Left forelimb (tissue), 1 donor: Measurements from ENCODE around the gene CACNA2D3.

Experiments
- DNase-seq: peaks from one replicate; pipeline ENCODE4 v3.0.0-alpha.2; 2018; ENCODE audit warnings: low spot score

CACNA2D3 gene

GRCh38 chr3:54374214-54374852, 252.0 kb downstream of the CACNA2D3 start:
- no peak for DNase-seq

GRCh38 chr3:54376142-54376807, 253.9 kb downstream of the CACNA2D3 start:
- DNase-seq, result no peak

GRCh38 chr3:54376939-54377578, 254.7 kb downstream of the CACNA2D3 start:
- DNase-seq, result no peak

GRCh38 chr3:54378184-54378583, 255.8 kb downstream of the CACNA2D3 start:
- DNase-seq, result no peak

- DNase-seq, result no peak
Observed at GRCh38 chr3:54384279-54384678, 261.9 kb downstream of the CACNA2D3 start.

- DNase-seq, result no peak
Observed at GRCh38 chr3:54390582-54390981, 268.2 kb downstream of the CACNA2D3 start.

- DNase-seq, result no peak
Observed at GRCh38 chr3:54393150-54393549, 270.8 kb downstream of the CACNA2D3 start.

GRCh38 chr3:54408328-54408727, 286.0 kb downstream of the CACNA2D3 start:
- no peak for DNase-seq

GRCh38 chr3:54421943-54422342, 299.6 kb downstream of the CACNA2D3 start:
- no peak for DNase-seq

- DNase-seq, result no peak
Observed at GRCh38 chr3:54424292-54424691, 301.9 kb downstream of the CACNA2D3 start.

- no peak for DNase-seq
Observed at GRCh38 chr3:54426381-54426780, 304.0 kb downstream of the CACNA2D3 start.

GRCh38 chr3:54427501-54427900, 305.1 kb downstream of the CACNA2D3 start:
- no peak for DNase-seq

GRCh38 chr3:54427941-54428871, 305.9 kb downstream of the CACNA2D3 start:
- DNase-seq, result no peak

- no peak for DNase-seq
Observed at GRCh38 chr3:54432975-54433374, 310.6 kb downstream of the CACNA2D3 start.

GRCh38 chr3:54433846-54434245, 311.5 kb downstream of the CACNA2D3 start:
- no peak for DNase-seq

- DNase-seq, result no peak
Observed at GRCh38 chr3:54434756-54435155, 312.4 kb downstream of the CACNA2D3 start.

GRCh38 chr3:54437271-54437670, 314.9 kb downstream of the CACNA2D3 start:
- no peak for DNase-seq

- no peak for DNase-seq
Observed at GRCh38 chr3:54443561-54444161, 321.3 kb downstream of the CACNA2D3 start.

GRCh38 chr3:54445630-54446029, 323.3 kb downstream of the CACNA2D3 start:
- DNase-seq, result no peak

GRCh38 chr3:54447427-54447826, 325.1 kb downstream of the CACNA2D3 start:
- no peak for DNase-seq

- DNase-seq, result no peak
Observed at GRCh38 chr3:54454806-54455205, 332.5 kb downstream of the CACNA2D3 start.

GRCh38 chr3:54458357-54458756, 336.0 kb downstream of the CACNA2D3 start:
- DNase-seq, result no peak
